ENCODE measurements around the gene BSDC1. TPM values are rescaled to one million over a fixed set of nuclear protein-coding genes. Genes with fewer than 3 reads are reported as not detected.
A peak's percentile ranks its signal among the peaks of the same experiment; 100 is the strongest.

The BSDC1 gene
- total RNA-seq, 1 experiment from 2014 or later: 91.7 TPM

- DNase-seq (ENCODE audit: low read depth): peak; percentile 83
These were observed 57.1 kb downstream of the BSDC1 start for GRCh38 chr1:32336963-32337675.

DNA sequence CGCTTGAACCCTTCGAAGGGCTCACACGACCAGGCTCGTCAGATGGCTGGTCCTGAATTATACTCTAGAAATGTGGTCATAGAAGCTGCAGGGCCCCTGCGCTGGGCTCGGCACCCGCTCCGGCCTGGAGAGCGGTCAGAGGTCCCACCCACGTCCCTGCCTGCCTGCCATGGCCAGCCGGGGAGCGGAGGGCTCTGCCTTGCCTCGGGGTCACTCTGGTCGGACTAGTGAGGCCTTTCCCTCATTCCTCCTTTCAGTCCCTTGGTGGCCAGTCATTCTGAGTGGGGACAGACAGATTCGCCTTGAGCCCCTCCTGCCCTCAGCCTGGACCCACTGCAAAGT, 57.7 kb downstream of the BSDC1 start:
- no peak for DNase-seq (ENCODE audit: low read depth)

- DNase-seq (ENCODE audit: low read depth): peak; percentile 62
These were observed 58.3 kb downstream of the BSDC1 start, which contains the start of gene MARCKSL1 for GRCh38 chr1:32335790-32336590. TSS of gene MARCKSL1 (minus strand) at chr1:32336233. CDS start at chr1:32336033, 200 bp downstream.

- DNase-seq (ENCODE audit: low read depth): no peak
These were observed 58.8 kb downstream of the BSDC1 start for GRCh38 chr1:32335535-32335789.

- peak; percentile 49 for DNase-seq (ENCODE audit: low read depth)
These were observed 59.2 kb downstream of the BSDC1 start for GRCh38 chr1:32334864-32335534.

- no peak for DNase-seq (ENCODE audit: low read depth)
These were observed 59.9 kb downstream of the BSDC1 start for GRCh38 chr1:32334274-32334861.

GRCh38 chr1:32333251-32333963, 60.8 kb downstream of the BSDC1 start:
- no peak for DNase-seq (ENCODE audit: low read depth)

DNA sequence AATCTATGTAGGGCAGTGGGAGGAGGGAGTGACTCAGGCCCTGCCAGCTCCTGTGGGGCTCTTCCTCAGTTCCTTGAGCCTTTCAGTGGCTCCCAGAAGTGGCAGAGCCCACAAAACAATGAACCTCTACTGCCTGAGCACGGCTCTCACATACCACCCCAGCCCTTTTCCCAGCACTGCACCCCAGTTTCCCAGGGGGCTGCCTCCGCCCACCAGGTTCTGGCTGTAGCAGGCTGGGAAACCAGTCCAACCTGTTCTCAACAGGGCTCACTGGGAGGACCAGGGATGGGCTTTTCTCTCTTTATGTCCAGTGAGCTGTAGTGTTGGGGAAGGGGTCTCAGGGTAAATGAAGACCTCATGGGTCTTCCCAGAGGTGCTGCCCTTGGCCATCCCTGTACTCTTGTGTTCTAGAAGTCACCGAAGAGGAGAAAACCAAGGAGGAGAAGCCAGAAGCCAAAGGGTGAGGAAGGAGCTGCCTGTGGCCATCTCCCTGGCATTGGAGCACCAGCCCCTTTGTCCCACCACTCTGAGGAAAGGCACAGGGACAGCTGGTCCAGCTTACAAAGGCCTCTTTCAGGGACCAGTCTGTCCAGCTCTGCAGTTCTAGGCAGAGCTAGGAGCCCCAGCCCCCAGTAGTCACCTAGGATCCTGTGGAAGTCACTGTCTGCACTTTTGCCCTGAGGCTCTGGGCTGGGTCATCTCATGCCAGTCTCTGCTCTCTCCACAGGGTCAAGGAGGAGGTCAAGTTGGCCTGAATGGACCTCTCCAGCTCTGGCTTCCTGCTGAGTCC, 61.8 kb downstream of the BSDC1 start:
- DNase-seq (ENCODE audit: low read depth): peak; percentile 60

DNA sequence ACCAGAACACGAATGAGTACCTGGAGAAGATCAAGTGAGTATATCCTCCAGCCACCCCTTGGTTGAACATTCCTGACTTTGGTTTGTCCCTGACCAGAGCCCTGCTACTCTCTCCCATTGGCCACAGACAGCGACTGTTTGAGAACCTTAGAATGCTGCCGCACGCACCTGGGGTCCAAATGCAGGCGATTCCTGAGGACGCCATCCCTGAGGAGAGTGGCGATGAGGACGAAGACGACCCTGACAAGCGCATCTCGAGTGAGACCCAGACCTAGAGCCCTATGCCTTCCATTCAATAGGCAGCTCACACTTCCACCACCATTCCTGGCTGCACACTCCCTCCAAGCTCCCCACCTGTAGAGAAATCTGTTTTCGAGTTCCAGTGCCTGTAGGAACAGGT, 62.7 kb downstream of the BSDC1 start:
- no peak for DNase-seq (ENCODE audit: low read depth)

DNA sequence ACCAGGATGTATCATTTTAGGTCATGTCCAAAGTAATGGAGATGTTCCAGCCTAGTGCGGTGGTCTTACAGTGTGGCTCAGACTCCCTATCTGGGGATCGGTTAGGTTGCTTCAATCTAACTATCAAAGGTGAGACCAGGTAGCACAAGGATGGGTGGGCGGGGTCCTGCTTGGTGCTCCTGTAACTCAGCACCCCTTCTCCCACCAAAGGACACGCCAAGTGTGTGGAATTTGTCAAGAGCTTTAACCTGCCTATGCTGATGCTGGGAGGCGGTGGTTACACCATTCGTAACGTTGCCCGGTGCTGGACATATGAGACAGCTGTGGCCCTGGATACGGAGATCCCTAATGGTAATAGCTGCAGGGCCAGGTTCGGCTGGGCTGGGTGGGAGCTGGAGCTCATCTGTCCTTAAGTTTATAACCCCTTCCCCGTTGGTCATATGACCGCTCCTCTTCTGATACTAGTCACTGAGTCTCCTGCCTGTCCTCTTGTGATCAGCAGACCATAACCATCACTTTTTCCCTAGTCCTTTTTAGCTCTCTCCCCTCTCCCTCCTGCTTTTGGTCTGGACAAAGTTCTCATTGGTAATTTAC, 63.6 kb downstream of the BSDC1 start:
- DNase-seq (ENCODE audit: low read depth): no peak

DNA sequence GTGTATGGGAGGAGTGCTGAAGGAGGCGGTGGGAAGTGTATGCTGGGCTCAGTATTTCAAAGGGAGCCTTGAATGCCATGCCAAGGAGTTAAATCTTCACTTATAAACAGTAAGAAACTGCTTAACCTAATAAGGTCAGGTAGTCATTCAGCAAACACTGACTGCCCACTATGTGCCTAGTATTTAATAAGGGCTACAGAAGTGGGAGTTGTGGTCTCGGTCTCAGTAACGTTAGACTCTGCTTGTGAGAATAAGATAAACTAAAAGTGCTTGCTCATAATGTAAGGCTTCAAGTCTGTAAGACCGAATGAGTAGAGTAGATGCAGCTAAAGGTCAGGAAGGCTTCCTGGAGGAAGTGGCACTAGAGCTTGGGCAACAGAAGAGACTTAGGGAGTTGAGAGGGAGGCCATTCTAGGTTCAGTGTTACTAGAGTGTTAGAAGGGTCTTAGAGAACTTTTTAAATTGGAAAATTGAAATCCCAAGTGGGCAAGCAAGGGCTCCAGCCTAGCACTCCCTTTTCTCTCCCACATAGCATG, 64.2 kb downstream of the BSDC1 start:
- no peak for DNase-seq (ENCODE audit: low read depth)

DNA sequence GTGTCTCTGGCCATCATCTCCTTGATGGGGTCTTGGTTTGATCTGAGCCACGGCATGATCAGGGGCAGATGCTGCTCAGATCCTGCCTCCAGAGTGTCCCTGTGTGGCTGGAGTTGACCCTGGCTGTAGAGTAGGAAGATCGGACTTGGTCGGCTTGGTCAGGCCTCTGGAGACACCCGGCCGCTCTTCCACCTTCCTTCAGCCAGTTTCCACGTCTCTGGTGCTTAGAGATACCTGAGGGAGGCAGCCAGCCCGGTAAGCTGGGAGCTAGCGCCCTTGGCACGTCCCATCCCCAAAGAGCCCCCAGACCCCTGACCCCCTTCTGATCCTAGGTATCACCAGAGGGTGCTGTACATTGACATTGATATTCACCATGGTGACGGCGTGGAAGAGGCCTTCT, 67.0 kb downstream of the BSDC1 start:
- no peak for DNase-seq (ENCODE audit: low read depth)

DNA sequence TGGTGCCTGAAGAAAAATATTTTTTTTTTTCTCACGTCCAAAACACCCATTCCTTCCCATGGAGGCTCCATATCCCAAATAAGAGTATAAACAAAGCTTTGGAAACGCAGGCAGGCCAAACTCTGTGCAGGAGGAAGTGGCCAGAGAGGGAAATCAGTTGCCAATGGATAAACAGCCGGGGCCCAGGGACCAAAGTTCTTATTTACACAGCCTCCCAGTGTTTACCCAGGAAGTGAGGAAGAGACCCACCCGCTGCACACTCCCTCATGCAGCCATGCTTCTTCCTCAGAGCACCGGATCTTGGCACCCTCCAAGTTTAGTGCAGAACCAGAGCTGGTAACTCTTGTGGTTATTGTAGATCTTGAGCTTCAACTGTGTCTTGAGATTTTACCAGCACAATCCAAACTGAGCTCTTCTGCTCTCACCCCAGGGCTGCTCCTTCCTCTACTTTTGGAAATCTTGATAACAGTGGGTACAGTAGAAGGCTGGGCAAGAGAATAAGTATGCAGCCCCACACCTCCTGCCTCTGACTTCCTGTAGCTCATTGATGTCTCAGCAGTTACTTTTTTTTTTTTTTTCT, 72.4 kb downstream of the BSDC1 start:
- DNase-seq (ENCODE audit: low read depth): no peak

GRCh38 chr1:32318127-32318869, 75.9 kb downstream of the BSDC1 start:
- no peak for DNase-seq (ENCODE audit: low read depth)

DNA sequence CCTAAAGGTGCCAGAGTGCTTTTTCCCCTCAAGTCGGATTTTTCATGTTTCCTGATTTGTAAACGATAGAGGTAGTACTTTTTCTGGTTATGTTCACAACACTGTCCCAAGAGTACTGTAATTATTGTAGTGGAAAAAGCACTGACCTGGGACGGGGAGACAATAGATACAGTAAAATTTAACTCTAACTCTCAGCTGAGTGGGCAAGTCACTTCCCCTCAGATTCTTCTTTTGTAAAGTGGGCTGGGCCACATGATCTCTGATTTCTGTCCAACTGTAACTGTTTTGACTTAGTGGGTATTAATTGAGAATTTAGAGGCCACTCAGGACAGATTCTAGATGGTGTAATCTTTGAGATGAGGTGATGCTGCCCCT, 77.4 kb downstream of the BSDC1 start:
- no peak for DNase-seq (ENCODE audit: low read depth)

Data from M059J (cell line).